HEK293T (cell line): ENCODE data around the gene TEX29.

Experiments
- CTCF ChIA-PET: fragments of 350-600 bp; formaldehyde crosslinking; extraction: SDS; loops from one replicate; lab custom pipeline; 2021; ENCODE audit warnings: antibody characterized with exemption, inconsistent platforms; lab: Yijun Ruan, JAX
- POLR2A ChIA-PET: fragments of 350-600 bp; formaldehyde crosslinking; extraction: SDS; loops from one replicate; lab custom pipeline; 2020; ENCODE audit warnings: antibody characterized with exemption, inconsistent platforms; lab: Yijun Ruan, JAX
- DNase-seq: peaks from one replicate; pipeline ENCODE4 v3.0.0; 2012; ENCODE audit warnings: mixed read lengths; ENCODE audit errors: extremely low spot score
- ARNT ChIP-seq: fragments of 450-650 bp; IDR thresholded peaks from 2 replicates; pipeline ENCODE4 v1.6.1; 2017; ENCODE audit warnings: mild to moderate bottlenecking
- BHLHE40 ChIP-seq: fragments of 450-650 bp; IDR thresholded peaks from 2 replicates; pipeline ENCODE4 v1.6.1; 2016; ENCODE audit warnings: mild to moderate bottlenecking, moderate library complexity, borderline replicate concordance
- CTBP1 ChIP-seq: fragments of 450-650 bp; IDR thresholded peaks from 2 replicates; pipeline ENCODE4 v1.6.1; 2016; ENCODE audit warnings: borderline replicate concordance
- ELF4 ChIP-seq: fragments of 450-650 bp; IDR thresholded peaks from 2 replicates; pipeline ENCODE4 v1.6.1; 2017; ENCODE audit warnings: antibody characterized with exemption
- FOXA1 ChIP-seq: fragments of 450-650 bp; IDR thresholded peaks from 2 replicates; pipeline ENCODE4 v1.6.1; 2016; ENCODE audit warnings: mild to moderate bottlenecking
- FOXK2 ChIP-seq: fragments of 450-650 bp; IDR thresholded peaks from 2 replicates; pipeline ENCODE4 v1.6.1; 2016; ENCODE audit warnings: mild to moderate bottlenecking
- FOXM1 ChIP-seq: fragments of 450-650 bp; IDR thresholded peaks from 2 replicates; pipeline ENCODE4 v1.6.1; 2017; ENCODE audit warnings: mild to moderate bottlenecking, borderline replicate concordance
- HDGF ChIP-seq: fragments of 450-650 bp; IDR thresholded peaks from 2 replicates; pipeline ENCODE4 v1.6.1; 2017; ENCODE audit warnings: antibody characterized with exemption, borderline replicate concordance
- L3MBTL2 ChIP-seq: fragments of 450-650 bp; conservative IDR thresholded peaks from 2 replicates; pipeline ENCODE4 v1.6.1; 2016; ENCODE audit warnings: mild to moderate bottlenecking
- LEF1 ChIP-seq: fragments of 450-650 bp; IDR thresholded peaks from 2 replicates; pipeline ENCODE4 v1.6.1; 2017; ENCODE audit warnings: mild to moderate bottlenecking, borderline replicate concordance
- NFRKB ChIP-seq: fragments of 450-650 bp; IDR thresholded peaks from 2 replicates; pipeline ENCODE4 v1.6.1; 2016; ENCODE audit warnings: mild to moderate bottlenecking, moderate library complexity
- PKNOX1 ChIP-seq: fragments of 450-650 bp; IDR thresholded peaks from 2 replicates; pipeline ENCODE4 v1.6.1; 2016
- SP1 ChIP-seq: fragments of 450-650 bp; IDR thresholded peaks from 2 replicates; pipeline ENCODE4 v1.6.1; 2017
- SUZ12 ChIP-seq: fragments of 450-650 bp; IDR thresholded peaks from 2 replicates; pipeline ENCODE4 v1.6.1; 2016; ENCODE audit warnings: mild to moderate bottlenecking
- TARDBP ChIP-seq: fragments of 450-650 bp; IDR thresholded peaks from 2 replicates; pipeline ENCODE4 v1.6.1; 2016
- ZNF384 ChIP-seq: fragments of 450-650 bp; IDR thresholded peaks from 2 replicates; pipeline ENCODE4 v1.6.1; 2016

TEX29 gene

GRCh38 chr13:111319998-111320911 is at the start of gene TEX29:
TSS of gene TEX29 (plus strand) at chr13:111320642. CDS start at chr13:111320891, 249 bp downstream.
- ChIA-PET POLR2A (no interaction called here), CTCF (no interaction called here)
- TF ChIP-seq ELF4 (no peak), ARNT (no peak)
- DNase-seq, result no peak

DNA sequence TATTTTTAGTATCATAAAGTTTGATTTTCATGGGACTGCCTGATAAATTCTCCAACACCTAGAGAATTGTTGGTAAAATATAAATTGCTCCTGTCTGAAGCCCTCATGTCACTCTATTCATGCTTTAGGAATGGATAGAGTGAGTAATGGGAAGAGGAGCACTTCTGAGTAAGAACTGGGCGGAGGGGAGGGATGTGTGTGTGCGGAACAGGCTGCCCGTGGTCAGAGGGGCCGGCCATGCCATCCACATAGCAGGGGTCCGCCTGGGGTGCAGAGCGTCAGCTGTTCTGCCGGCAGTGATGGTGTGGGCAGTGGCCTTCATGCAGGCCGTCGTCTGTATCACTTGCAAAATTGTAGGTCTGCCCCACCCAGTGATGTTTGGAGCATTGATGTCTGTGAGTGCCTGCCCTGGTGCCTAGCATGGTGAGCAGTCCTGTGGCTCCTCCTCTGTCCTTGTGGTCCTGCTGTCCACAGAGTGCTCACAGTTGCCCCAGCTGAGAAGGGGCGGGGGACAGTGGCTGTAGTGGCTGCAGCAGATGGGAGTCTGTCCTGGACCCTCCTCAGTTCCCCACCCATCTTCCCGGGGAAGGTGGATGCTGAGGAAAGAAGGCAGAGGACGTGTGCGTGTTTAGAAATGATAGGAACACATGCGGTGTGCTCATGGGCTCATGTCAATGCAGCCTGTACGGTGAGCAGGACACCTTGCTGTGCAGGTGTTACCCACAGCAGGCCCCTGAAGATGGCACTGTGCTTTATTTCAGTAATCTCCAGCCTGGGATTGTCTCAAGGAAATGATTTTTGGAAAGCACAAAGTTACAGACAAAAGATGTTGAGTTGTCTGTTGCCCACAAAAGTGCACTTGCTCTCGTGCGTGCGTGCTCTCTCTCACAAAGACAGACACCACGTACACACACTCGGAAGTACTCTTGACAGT is 49.4 kb upstream of the TEX29 start:
- no peak for TF ChIP-seq ZNF384
- TF ChIP-seq HDGF, result no peak
- no peak for TF ChIP-seq BHLHE40
- no peak for TF ChIP-seq ELF4
- no peak for TF ChIP-seq ARNT
- TF ChIP-seq CTBP1, result no peak
- TF ChIP-seq FOXM1, result no peak
- no peak for TF ChIP-seq NFRKB
- TF ChIP-seq FOXA1, result no peak
- TF ChIP-seq PKNOX1, result no peak
- TF ChIP-seq L3MBTL2, result no peak
- no peak for TF ChIP-seq SUZ12
- TF ChIP-seq SP1, result no peak
- no peak for TF ChIP-seq TARDBP
- no peak for DNase-seq
- CTCF ChIA-PET, result no interaction called here
- POLR2A ChIA-PET, result no interaction called here

DNA sequence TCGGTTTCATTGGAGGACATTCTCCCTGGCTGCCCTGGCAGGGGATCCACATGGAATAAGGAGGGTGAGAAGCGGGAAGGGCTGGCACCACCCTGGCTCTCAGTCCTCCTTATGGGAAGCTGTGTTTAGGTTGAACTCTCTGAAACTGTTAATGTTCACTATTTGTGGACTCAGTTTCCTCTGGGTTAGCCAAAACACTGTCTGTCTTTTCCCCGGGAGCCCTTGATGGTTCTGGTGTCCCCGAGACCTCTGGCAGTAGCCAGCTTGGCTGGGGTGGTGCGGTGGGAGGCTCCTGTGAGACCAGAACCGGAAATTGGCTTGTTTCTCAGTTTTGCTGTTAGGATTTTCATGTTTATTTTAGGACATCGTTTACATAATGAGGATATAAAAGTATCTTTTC is 48.3 kb upstream of the TEX29 start:
- DNase-seq, result no peak
- ChIA-PET POLR2A (no interaction called here), CTCF (no interaction called here)
- TF ChIP-seq CTBP1 (no peak), FOXA1 (no peak), ELF4 (no peak), TARDBP (no peak), NFRKB (no peak), FOXM1 (no peak), BHLHE40 (no peak), L3MBTL2 (no peak), SUZ12 (no peak), FOXK2 (no peak), LEF1 (no peak), ARNT (no peak)

DNA sequence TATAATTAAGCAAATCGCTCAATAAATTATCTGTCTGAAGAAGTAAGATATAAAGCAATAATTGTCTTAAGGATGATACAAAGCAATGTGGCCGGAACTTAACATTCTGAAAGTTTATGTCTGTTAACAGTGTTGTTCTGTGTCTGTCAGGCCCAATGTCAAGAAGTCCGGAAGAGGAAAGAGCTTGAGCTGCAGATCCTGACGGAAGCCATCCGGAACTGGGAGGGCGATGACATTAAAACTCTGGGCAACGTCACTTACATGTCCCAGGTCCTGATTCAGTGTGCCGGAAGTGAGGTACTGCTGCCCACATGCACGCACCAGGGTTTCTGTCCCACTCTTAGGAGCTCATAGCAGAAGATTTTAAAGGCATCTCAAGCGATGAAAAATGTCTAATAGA is 45.1 kb upstream of the TEX29 start:
- ChIA-PET POLR2A (no interaction called here), CTCF (no interaction called here)
- no peak for DNase-seq
- TF ChIP-seq FOXK2 (no peak), CTBP1 (no peak), PKNOX1 (no peak), HDGF (no peak), FOXA1 (no peak), BHLHE40 (no peak), L3MBTL2 (no peak), TARDBP (no peak), SUZ12 (no peak), SP1 (no peak)

- ChIA-PET POLR2A (no interaction called here), CTCF (no interaction called here)
- no peak for DNase-seq
- no peak for TF ChIP-seq L3MBTL2
- TF ChIP-seq ARNT, result no peak
- no peak for TF ChIP-seq TARDBP
- no peak for TF ChIP-seq HDGF
- TF ChIP-seq FOXA1, result no peak
- no peak for TF ChIP-seq BHLHE40
- TF ChIP-seq SUZ12, result no peak
- no peak for TF ChIP-seq NFRKB
- no peak for TF ChIP-seq LEF1
- no peak for TF ChIP-seq SP1
- no peak for TF ChIP-seq CTBP1
- TF ChIP-seq ZNF384, result no peak
These were observed 44.3 kb upstream of the TEX29 start for GRCh38 chr13:111275995-111276618.

DNA sequence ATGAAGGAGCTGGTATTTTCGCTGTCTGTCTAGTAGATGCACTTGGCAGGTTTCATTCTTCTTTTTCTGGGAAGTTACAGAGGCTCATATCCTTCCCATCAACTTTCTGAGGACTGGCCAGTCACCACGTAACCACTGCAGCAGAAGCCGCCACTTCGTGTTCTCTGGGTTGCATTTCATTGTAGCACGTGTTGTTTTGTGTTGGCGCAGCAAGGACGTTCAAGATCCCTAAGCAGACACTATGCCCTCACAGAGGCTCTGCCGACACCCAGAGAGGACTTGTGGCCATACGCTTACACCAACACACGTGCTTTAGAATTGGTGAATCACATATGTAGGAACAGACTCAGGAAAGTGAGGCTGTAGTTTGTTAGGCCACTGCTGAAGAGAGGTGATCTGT is 42.2 kb upstream of the TEX29 start:
- CTCF ChIA-PET, result no interaction called here
- DNase-seq, result no peak
- POLR2A ChIA-PET, result no interaction called here
- TF ChIP-seq ZNF384 (no peak), FOXK2 (no peak), FOXA1 (no peak), NFRKB (no peak), LEF1 (no peak), CTBP1 (no peak), SUZ12 (no peak), BHLHE40 (no peak), TARDBP (no peak), ARNT (no peak), PKNOX1 (no peak), SP1 (no peak), FOXM1 (no peak), ELF4 (no peak), L3MBTL2 (no peak), HDGF (no peak)
